Mammary epithelial cell (primary cell): ENCODE data around the gene CCDC85C.

ENCODE experiments used
- CTCF ChIP-seq, 2 donors: IDR thresholded peaks in 1 of 2; conservative IDR thresholded peaks in 1 of 2; 2 replicates each; pipeline ENCODE4 v1.5.1; 2011 to 2012; ENCODE audit warnings: inconsistent platforms in 2 of 2, low read length in 2 of 2, mild to moderate bottlenecking in 2 of 2, control low read depth in 1 of 2, low read depth in 1 of 2; ENCODE audit not compliant: insufficient read depth in 1 of 2; ENCODE audit errors: extremely low read depth in 1 of 2
- EZH2 ChIP-seq: IDR thresholded peaks from 2 replicates; pipeline ENCODE4 v1.6.1; 2012; ENCODE audit warnings: low read length, inconsistent platforms, borderline replicate concordance

- TF ChIP-seq CTCF (conservative IDR thresholded peaks at IDR 0.05 in 1 of 2, IDR thresholded peaks at IDR 0.05 in 1 of 2; ENCODE audit: extremely low read depth in 1 of 2, insufficient read depth in 1 of 2, low read depth in 1 of 2, low read length in 2 of 2) (no peak), EZH2 (no peak)
Observed at GRCh38 chr14:99566009-99566389, 38.0 kb downstream of the CCDC85C start.
